BLaER1 (cell line): ENCODE results near the gene TSHZ3.

Source experiments
- H3K27ac ChIP-seq: shearing (Covaris generic); formaldehyde crosslinking; 2 replicates; pipeline ENCODE4 v1.8.1; 2022
- H3K27me3 ChIP-seq: shearing (Covaris generic); formaldehyde crosslinking; 2 replicates; pipeline ENCODE4 v1.8.1; 2022
- H3K36me3 ChIP-seq: shearing (Covaris generic); formaldehyde crosslinking; 2 replicates; pipeline ENCODE4 v1.8.1; 2022
- H3K4me1 ChIP-seq: shearing (Covaris generic); formaldehyde crosslinking; 2 replicates; pipeline ENCODE4 v1.8.1; 2022
- H3K4me2 ChIP-seq: shearing (Covaris generic); formaldehyde crosslinking; 2 replicates; pipeline ENCODE4 v1.8.1; 2022
- H3K4me3 ChIP-seq: shearing (Covaris generic); formaldehyde crosslinking; 2 replicates; pipeline ENCODE4 v1.8.1; 2022
- H3K9ac ChIP-seq: shearing (Covaris generic); formaldehyde crosslinking; 2 replicates; pipeline ENCODE4 v1.8.1; 2022
- H3K9me3 ChIP-seq: shearing (Covaris generic); formaldehyde crosslinking; 2 replicates; pipeline ENCODE4 v1.8.1; 2022
- H4K20me1 ChIP-seq: shearing (Covaris generic); formaldehyde crosslinking; 2 replicates; pipeline ENCODE4 v1.8.1; 2022
- Cebpa-rat ChIP-seq: shearing (Covaris generic); IDR thresholded peaks from 2 replicates; pipeline ENCODE4 v1.8.1; 2022

Gene TSHZ3

DNA sequence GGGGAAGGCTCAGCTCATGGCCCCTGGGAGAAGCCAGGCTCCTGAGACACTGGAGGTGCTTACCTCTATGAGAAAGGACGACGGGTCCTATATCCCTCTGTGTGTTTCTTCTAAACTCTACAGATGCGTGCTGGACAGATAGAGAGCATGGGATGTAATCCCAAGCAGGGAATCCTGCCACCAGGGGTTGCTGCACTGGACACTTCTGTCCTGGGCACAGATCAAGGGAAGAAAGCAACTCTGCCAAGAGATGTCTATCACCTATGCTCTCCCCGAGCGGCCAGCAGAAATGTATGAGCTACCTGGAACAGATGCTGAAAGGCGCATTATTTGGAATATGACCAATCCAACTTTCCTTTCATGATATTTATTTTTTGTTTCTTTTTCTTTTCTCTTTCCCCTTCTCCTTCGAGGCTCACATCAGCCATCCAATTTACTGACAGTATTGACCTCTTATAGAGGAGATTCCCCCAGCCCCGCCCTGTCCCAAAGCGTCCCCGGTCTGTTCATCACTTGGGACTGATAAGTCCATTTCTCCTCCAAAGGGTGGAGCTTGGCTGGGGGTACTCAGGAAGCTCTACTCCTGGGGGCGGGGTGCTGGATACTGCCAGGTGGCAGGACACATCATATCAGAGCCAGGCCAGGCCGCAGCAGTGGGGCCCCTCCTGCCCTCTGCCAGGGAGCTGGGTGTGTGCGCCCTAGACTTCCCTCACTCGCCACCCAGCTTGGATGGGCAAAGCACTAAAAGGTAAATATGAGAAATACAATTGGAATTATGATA lies 34.2 kb downstream of the TSHZ3 start:
- peaks cover 58% of the 10 kb centered on the region for H4K20me1 ChIP-seq
- no peak overlapping the region for H3K4me3 ChIP-seq
- no peak overlapping the region for H3K4me2 ChIP-seq
- no peaks in the 10 kb centered on the region for H3K36me3 ChIP-seq
- no peak overlapping the region for H3K27ac ChIP-seq
- H3K4me1 ChIP-seq, result no peaks in the 10 kb centered on the region
- no peak overlapping the region for H3K9ac ChIP-seq
- no peaks in the 10 kb centered on the region for H3K9me3 ChIP-seq
- H3K27me3 ChIP-seq, result no peaks in the 10 kb centered on the region
- TF ChIP-seq Cebpa-rat, result no peak

DNA sequence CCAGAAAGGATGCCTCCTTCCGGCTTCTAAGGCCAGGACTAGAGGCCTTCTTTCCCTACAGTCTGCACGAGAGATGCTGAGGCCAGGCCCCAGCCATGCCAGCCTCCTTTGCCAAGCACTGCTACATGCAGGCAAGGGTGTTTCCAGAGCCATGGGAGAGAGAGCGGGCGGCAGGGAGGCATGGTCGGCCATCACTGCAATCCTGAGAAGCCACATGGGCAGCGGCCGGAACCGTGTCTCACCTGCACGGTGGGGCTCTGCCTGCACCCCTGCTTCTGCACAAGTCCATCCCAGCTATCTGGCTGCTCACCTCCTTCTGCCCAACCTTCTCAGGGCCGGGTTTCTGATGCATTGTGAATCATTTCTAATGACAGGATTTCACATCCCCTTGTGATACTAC lies 35.1 kb downstream of the TSHZ3 start:
- H3K4me1 ChIP-seq, result no peaks in the 10 kb centered on the region
- H3K9ac ChIP-seq, result no peak overlapping the region
- H3K4me3 ChIP-seq, result no peak overlapping the region
- H4K20me1 ChIP-seq, result peaks cover 49% of the 10 kb centered on the region
- no peak overlapping the region for H3K27ac ChIP-seq
- no peaks in the 10 kb centered on the region for H3K9me3 ChIP-seq
- no peaks in the 10 kb centered on the region for H3K36me3 ChIP-seq
- H3K27me3 ChIP-seq, result no peaks in the 10 kb centered on the region
- no peak for TF ChIP-seq Cebpa-rat
- H3K4me2 ChIP-seq, result no peak overlapping the region

DNA sequence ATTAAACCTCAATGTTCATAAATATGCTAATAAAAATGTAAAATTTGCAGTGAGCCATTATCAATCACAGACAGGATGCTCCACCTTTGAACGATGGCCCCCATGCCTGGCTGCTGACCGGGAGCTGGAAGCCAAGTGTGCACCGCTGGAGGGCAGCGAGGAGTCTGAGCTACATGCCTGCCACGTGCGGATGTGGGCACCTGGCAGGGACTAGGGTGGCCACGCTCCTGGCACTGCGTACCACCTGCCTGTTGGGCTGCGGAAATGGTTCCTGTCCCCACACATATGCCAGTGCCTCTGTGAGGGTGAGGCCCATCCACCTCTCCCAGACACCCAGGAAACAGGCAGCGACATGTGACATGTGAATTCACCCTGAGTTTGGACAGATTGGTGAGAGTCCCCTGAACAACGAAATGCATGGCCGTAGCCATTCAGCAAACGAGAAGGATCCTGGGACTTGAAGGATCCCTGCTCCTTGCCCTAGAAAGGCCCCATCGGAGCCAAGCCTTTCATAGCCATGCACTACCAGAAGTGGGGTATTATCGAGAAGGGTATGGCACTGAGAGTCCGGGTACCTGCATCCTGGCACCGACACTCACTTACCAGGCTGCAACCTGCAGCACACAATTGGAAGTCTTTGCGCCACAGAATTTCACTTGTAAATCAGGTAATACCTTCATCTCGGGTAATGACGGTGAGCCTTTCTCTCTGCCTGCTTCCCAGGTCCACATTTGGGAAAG lies 35.8 kb downstream of the TSHZ3 start:
- no peak for TF ChIP-seq Cebpa-rat
- no peak overlapping the region for H3K27ac ChIP-seq
- H4K20me1 ChIP-seq, result peaks cover 42% of the 10 kb centered on the region
- no peak overlapping the region for H3K4me3 ChIP-seq
- no peak overlapping the region for H3K4me2 ChIP-seq
- H3K9ac ChIP-seq, result no peak overlapping the region
- H3K4me1 ChIP-seq, result no peaks in the 10 kb centered on the region
- H3K36me3 ChIP-seq, result no peaks in the 10 kb centered on the region
- no peaks in the 10 kb centered on the region for H3K27me3 ChIP-seq
- no peaks in the 10 kb centered on the region for H3K9me3 ChIP-seq

- H3K4me2 ChIP-seq, result no peak overlapping the region
- no peak overlapping the region for H3K4me3 ChIP-seq
- no peak overlapping the region for H3K27ac ChIP-seq
- H3K9me3 ChIP-seq, result no peaks in the 10 kb centered on the region
- H3K27me3 ChIP-seq, result no peaks in the 10 kb centered on the region
- H4K20me1 ChIP-seq, result peaks cover 40% of the 10 kb centered on the region
- H3K9ac ChIP-seq, result no peak overlapping the region
- no peaks in the 10 kb centered on the region for H3K36me3 ChIP-seq
- TF ChIP-seq Cebpa-rat, result no peak
- H3K4me1 ChIP-seq, result no peaks in the 10 kb centered on the region
These were observed 36.5 kb downstream of the TSHZ3 start for GRCh38 chr19:31312677-31313244.

- H3K9me3 ChIP-seq, result no peaks in the 10 kb centered on the region
- H3K27ac ChIP-seq, result no peak overlapping the region
- no peak overlapping the region for H3K9ac ChIP-seq
- H3K27me3 ChIP-seq, result no peaks in the 10 kb centered on the region
- no peaks in the 10 kb centered on the region for H3K4me1 ChIP-seq
- H4K20me1 ChIP-seq, result peaks cover 37% of the 10 kb centered on the region
- TF ChIP-seq Cebpa-rat, result no peak
- no peak overlapping the region for H3K4me3 ChIP-seq
- no peak overlapping the region for H3K4me2 ChIP-seq
- no peaks in the 10 kb centered on the region for H3K36me3 ChIP-seq
These were observed 37.1 kb downstream of the TSHZ3 start for GRCh38 chr19:31312009-31312676.

DNA sequence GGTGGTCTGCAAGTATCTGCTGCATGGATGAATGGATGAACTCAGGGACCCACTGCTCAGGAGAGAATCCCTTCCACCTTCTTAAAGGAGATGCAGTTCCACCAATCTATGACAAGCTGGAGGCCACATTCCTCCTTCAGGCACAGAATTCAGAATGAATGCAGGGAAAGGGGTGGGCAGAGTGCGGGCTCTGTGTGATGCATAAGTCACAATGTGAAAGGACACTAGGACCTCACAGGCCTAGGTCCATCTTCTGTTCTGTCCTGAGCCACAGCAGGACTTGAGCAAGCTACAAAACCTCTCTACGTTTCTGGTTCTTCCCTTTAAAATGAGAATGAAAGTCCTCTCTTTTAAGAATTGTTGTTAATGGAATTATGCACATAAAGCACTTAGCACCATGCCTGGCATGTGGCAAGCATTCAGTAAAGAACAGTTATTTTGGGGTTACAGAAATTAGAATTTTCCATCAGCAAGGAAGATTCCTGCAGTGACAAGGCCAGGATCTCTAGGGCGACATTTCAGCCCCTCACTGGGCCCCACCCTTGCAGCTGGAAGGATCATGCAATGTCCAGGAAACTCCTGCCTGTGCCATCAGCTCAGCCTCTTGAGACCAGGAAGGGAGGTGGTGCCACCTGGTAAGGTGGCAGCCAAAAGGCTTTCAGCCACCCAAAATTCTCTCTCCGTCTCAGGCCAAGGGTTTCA lies 38.7 kb downstream of the TSHZ3 start:
- H3K27ac ChIP-seq, result no peak overlapping the region
- no peaks in the 10 kb centered on the region for H3K36me3 ChIP-seq
- no peak overlapping the region for H3K9ac ChIP-seq
- no peaks in the 10 kb centered on the region for H3K4me1 ChIP-seq
- H4K20me1 ChIP-seq, result peaks cover 36% of the 10 kb centered on the region
- no peak for TF ChIP-seq Cebpa-rat
- no peaks in the 10 kb centered on the region for H3K9me3 ChIP-seq
- H3K27me3 ChIP-seq, result no peaks in the 10 kb centered on the region
- H3K4me3 ChIP-seq, result no peak overlapping the region
- no peak overlapping the region for H3K4me2 ChIP-seq

- Histone ChIP-seq H3K27me3 (no peaks in the 10 kb centered on the region), H4K20me1 (peaks cover 31% of the 10 kb centered on the region), H3K4me2 (no peak overlapping the region), H3K4me3 (no peak overlapping the region), H3K9me3 (no peaks in the 10 kb centered on the region), H3K9ac (no peak overlapping the region), H3K4me1 (no peaks in the 10 kb centered on the region; the same call in 1 of the 2 replicates), H3K36me3 (no peaks in the 10 kb centered on the region), H3K27ac (no peak overlapping the region)
- TF ChIP-seq Cebpa-rat, result no peak
These were observed 40.5 kb downstream of the TSHZ3 start for GRCh38 chr19:31308781-31309180.

DNA sequence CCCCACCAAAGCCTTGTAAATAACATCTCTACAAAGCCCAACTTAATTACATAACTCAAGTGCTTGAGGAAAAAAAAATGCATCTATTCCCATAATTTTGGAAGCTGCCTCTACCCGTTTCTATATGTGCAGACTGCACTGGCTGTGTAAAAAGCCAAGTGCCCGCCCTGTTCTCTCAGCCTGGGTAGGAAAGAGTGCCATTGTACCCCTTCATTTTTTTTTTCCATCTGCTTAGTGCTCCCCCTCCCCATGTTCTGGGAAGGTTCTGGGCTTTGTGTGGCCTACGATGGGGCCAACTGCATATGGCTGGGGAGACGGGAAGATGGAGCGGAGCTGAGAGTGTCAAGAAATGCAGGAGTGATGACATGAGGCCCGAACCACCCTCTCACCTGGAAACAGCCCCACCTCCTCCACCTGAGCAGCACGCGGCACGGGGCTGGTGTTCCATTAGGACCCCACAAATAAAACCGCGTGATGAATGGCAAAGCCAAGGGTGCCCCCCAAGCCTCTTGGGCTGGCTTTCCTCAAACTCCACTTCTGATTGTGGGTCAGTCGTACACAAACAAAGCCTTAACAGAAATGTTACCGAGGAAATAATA lies 42.1 kb downstream of the TSHZ3 start:
- no peak for TF ChIP-seq Cebpa-rat
- peaks cover 23% of the 10 kb centered on the region for H4K20me1 ChIP-seq

More for the DNA sequence above, 42.1 kb downstream of the TSHZ3 start:
- Histone ChIP-seq H3K9ac (no peak overlapping the region), H3K9me3 (no peaks in the 10 kb centered on the region), H3K4me2 (no peak overlapping the region), H3K27me3 (no peaks in the 10 kb centered on the region), H3K36me3 (no peaks in the 10 kb centered on the region), H3K4me3 (no peak overlapping the region), H3K27ac (no peak overlapping the region), H3K4me1 (no peaks in the 10 kb centered on the region; the same call in 1 of the 2 replicates)
